Measurements from ENCODE around the gene PLAGL2. TPM values are rescaled to one million over a fixed set of nuclear protein-coding genes. Genes with fewer than 3 reads are reported as not detected.

Gene PLAGL2
- total RNA-seq, 2 experiments from 2014 or later: 15.6 to 16.9 TPM

GRCh38 chr20:32231245-32231644 lies 23.7 kb upstream of the PLAGL2 start:
- ATAC-seq (ENCODE audit: poor library complexity) (no peak), DNase-seq (no peak)
- Histone ChIP-seq H3K9me3 (ENCODE audit: control insufficient read depth in 1 of 2, insufficient read depth in 1 of 2, low read length in 2 of 2) (no peaks in the 10 kb centered on the region), H3K27me3 (ENCODE audit: control insufficient read depth in 1 of 2, insufficient read depth in 2 of 2, low read length in 2 of 2) (no peaks in the 10 kb centered on the region), H3K36me3 (ENCODE audit: insufficient read depth, low read length) (peaks cover 61% of the 10 kb centered on the region), H3K4me3 (ENCODE audit: low read length) (no peak overlapping the region), H3K4me1 (ENCODE audit: insufficient read depth, low read length) (peaks cover 28% of the 10 kb centered on the region), H3K27ac (ENCODE audit: low read depth in 1 of 2, low read length in 2 of 2) (peak overlapping the region; percentile 36 to 84)
- Mint-ChIP-seq H3K27ac (peak overlapping the region; percentile 86), H3K9me3 (no peaks in the 10 kb centered on the region), H3K4me3 (no peak overlapping the region), H3K36me3 (ENCODE audit: low read depth) (peaks cover 81% of the 10 kb centered on the region), H3K27me3 (no peaks in the 10 kb centered on the region), H3K4me1 (ENCODE audit: low read depth) (peaks cover 24% of the 10 kb centered on the region)
- no peak for TF ChIP-seq CTCF (IDR thresholded peaks at IDR 0.05)
- POLR2A ChIA-PET: interaction anchor here (1.1 kb wide), 1 partner anchor 129 kb away, joined by 5 read pairs; no protein-coding TSS in a partner anchor
- intact Hi-C loops (cut with DNase I, micrococcal nuclease): loop anchor here in 1 of 2 experiments (10.0 kb wide), 1 partner anchor 424 kb away; no protein-coding TSS in a partner anchor
- CTCF ChIA-PET: no interaction called here

GRCh38 chr20:32230707-32231106 lies 23.2 kb upstream of the PLAGL2 start:
- H3K4me3 Mint-ChIP-seq: no peak overlapping the region
- Histone ChIP-seq H3K36me3 (ENCODE audit: insufficient read depth, low read length) (peaks cover 58% of the 10 kb centered on the region), H3K27ac (ENCODE audit: low read depth in 1 of 2, low read length in 2 of 2) (no peak overlapping the region), H3K4me3 (ENCODE audit: low read length) (no peak overlapping the region), H3K4me1 (ENCODE audit: insufficient read depth, low read length) (peaks cover 28% of the 10 kb centered on the region), H3K27me3 (ENCODE audit: control insufficient read depth in 1 of 2, insufficient read depth in 2 of 2, low read length in 2 of 2) (no peaks in the 10 kb centered on the region), H3K9me3 (ENCODE audit: control insufficient read depth in 1 of 2, insufficient read depth in 1 of 2, low read length in 2 of 2) (no peaks in the 10 kb centered on the region)
- peaks cover 24% of the 10 kb centered on the region for H3K4me1 Mint-ChIP-seq (ENCODE audit: low read depth)
- intact Hi-C loops (cut with DNase I, micrococcal nuclease): loop anchor here in 1 of 2 experiments (10.0 kb wide), 1 partner anchor 424 kb away; no protein-coding TSS in a partner anchor
- H3K27me3 Mint-ChIP-seq: no peaks in the 10 kb centered on the region
- no peak for DNase-seq
- H3K27ac Mint-ChIP-seq: peak overlapping the region; percentile 86
- no peak for TF ChIP-seq CTCF (IDR thresholded peaks at IDR 0.05)
- POLR2A ChIA-PET: no interaction called here
- peaks cover 81% of the 10 kb centered on the region for H3K36me3 Mint-ChIP-seq (ENCODE audit: low read depth)
- no peak for ATAC-seq (ENCODE audit: poor library complexity)
- no peaks in the 10 kb centered on the region for H3K9me3 Mint-ChIP-seq
- CTCF ChIA-PET: no interaction called here

GRCh38 chr20:32229251-32229747 lies 21.8 kb upstream of the PLAGL2 start:
- TF ChIP-seq CTCF (IDR thresholded peaks at IDR 0.05): no peak
- intact Hi-C loops (cut with DNase I, micrococcal nuclease): no loop called here
- Mint-ChIP-seq H3K4me1 (ENCODE audit: low read depth) (peaks cover 24% of the 10 kb centered on the region), H3K9me3 (no peaks in the 10 kb centered on the region), H3K4me3 (no peak overlapping the region), H3K27ac (peak overlapping the region; percentile 1), H3K36me3 (ENCODE audit: low read depth) (peaks cover 77% of the 10 kb centered on the region), H3K27me3 (no peaks in the 10 kb centered on the region)
- Histone ChIP-seq H3K27me3 (ENCODE audit: control insufficient read depth in 1 of 2, insufficient read depth in 2 of 2, low read length in 2 of 2) (no peaks in the 10 kb centered on the region), H3K9me3 (ENCODE audit: control insufficient read depth in 1 of 2, insufficient read depth in 1 of 2, low read length in 2 of 2) (no peaks in the 10 kb centered on the region), H3K27ac (ENCODE audit: low read depth in 1 of 2, low read length in 2 of 2) (no peak overlapping the region), H3K4me1 (ENCODE audit: insufficient read depth, low read length) (peaks cover 28% of the 10 kb centered on the region), H3K4me3 (ENCODE audit: low read length) (no peak overlapping the region), H3K36me3 (ENCODE audit: insufficient read depth, low read length) (peaks cover 45% of the 10 kb centered on the region)
- POLR2A ChIA-PET: no interaction called here
- DNase-seq (no peak), ATAC-seq (ENCODE audit: poor library complexity) (no peak)
- CTCF ChIA-PET: no interaction called here

All from CD4-positive, alpha-beta T cell (primary cell).